OCI-LY1 (cell line): Measurements from ENCODE around the gene KLK1.

ENCODE experiments used
- CTCF ChIP-seq: fragments of 200-600 bp; sonication (generic), shearing (Covaris generic); IDR thresholded peaks from 2 replicates; pipeline ENCODE4 v1.5.1; 2017; ENCODE audit warnings: mild to moderate bottlenecking, antibody characterized with exemption, low read length, moderate library complexity, mixed read lengths
- EZH2 ChIP-seq: fragments of 200-600 bp; sonication (generic), shearing (Covaris generic); IDR thresholded peaks from 2 replicates; pipeline ENCODE4 v1.8.0; 2017; ENCODE audit warnings: borderline replicate concordance, mixed run types, mild to moderate bottlenecking, antibody characterized with exemption, low read length, moderate library complexity, mixed read lengths

DNA sequence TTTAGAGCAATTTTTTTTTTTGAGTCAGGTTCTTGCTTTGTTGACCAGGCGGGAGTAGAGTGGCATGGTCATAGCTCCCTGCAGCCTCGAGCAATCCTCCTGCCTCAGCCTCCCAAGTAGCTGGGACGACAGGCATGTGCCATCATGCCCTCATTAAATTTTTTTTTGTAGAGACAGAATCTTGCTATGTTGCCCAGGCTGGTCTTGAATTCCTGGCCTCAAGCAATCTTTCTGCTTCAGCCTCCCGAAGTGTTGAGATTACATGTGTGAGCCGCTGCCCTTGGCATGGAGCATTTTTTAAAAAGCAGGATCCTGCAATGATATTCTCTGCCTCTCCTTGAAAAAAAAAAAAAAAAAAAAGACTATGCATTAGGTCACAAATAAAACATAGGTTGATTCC is 47.5 kb downstream of the KLK1 start:
- TF ChIP-seq CTCF = no peak
- TF ChIP-seq EZH2 = no peak
